ENCODE data around the gene PRCD. TPM values are rescaled to one million over a fixed set of nuclear protein-coding genes. Genes with fewer than 3 reads are reported as not detected.
A peak's percentile ranks its signal among the peaks of the same experiment; 100 is the strongest.

Gene PRCD
- polyA plus RNA-seq, 3 donors: 3.0 to 6.0 (median 3.9) TPM

DNA sequence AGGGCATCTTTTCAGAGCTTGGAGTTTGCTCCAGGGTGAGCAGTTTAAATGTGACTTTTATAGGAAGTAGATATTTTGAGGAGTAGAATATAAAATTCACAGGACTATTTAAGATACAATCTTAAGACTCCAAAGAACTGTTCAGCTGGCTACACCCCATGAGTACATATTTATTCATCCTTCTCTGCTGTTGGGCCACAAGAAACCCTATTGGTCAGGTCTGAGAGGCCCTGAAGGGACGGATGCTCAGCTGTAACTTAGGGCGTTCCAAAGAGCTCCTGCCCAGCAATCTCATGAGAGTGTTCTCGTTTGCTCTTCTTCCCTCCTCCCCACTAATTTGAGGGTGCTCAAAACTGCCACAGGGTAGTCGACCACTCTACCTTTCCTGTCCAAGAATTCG, 38.5 kb downstream of the PRCD start:
- no peak for DNase-seq (ENCODE audit: extremely low read depth in 1 of 11, low read depth in 9 of 11, low spot score in 4 of 11)

DNA sequence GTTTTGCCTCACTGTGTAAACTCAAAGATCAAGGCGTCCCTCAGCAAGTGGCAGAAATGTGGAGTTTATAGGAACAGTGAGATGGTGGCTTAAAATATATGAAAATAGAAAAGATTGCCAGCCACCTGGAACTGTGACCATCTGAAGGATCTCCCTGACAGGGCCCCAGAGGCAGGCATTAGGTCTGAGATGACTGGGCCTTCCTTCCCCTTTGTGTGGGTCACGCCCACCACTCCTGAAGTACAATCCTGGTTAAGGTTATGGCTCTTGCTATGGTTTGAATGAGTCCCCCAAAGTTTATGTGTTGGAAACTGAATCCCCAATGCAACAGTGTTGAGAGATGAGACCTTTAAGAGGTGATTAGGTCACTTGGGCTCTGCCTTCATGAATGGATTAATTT, 39.4 kb downstream of the PRCD start:
- no peak for DNase-seq (ENCODE audit: extremely low read depth in 1 of 11, low read depth in 9 of 11, low spot score in 4 of 11)

DNA sequence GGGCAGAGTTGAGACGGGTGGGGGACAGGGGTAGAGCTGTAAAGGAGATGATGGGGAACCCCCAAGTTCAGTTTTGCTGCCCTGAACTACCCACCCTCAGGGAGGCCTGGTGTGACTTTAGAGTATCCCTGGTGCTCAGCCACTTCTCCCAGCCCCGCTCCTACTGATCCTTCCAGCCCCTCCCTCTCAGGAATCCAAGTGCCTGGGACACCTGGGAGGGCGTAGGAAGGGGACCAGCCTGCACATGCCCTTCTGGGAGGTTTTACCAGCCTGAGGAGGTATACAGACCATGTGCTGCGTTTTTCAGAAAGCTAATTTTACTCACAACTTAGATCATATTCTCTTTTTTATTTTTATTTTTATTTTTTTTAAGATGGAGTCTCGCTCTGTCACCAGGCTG, 41.7 kb downstream of the PRCD start:
- no peak for DNase-seq (ENCODE audit: extremely low read depth in 1 of 11, low read depth in 9 of 11, low spot score in 4 of 11)

DNA sequence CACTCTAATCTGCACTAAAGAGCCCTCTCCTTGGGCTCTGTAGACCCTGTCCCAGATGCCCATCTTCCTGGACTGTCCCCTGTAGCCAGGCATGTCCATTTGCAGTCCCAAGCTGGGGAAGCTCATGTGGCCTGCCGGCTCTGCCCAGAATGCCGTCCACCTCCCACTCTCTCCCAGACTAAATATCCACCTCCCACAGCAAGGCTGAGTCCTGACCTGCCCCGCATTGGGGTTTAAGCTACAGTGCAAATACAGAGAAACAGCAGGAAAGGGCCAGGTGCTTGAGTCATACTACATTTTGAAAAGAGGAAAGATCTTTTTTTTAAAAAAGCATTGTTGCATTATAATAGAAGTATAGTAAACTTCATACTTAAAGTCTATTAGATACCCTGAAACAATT, 42.8 kb downstream of the PRCD start:
- DNase-seq (ENCODE audit: extremely low read depth in 1 of 11, low read depth in 9 of 11, low spot score in 4 of 11): no peak

DNA sequence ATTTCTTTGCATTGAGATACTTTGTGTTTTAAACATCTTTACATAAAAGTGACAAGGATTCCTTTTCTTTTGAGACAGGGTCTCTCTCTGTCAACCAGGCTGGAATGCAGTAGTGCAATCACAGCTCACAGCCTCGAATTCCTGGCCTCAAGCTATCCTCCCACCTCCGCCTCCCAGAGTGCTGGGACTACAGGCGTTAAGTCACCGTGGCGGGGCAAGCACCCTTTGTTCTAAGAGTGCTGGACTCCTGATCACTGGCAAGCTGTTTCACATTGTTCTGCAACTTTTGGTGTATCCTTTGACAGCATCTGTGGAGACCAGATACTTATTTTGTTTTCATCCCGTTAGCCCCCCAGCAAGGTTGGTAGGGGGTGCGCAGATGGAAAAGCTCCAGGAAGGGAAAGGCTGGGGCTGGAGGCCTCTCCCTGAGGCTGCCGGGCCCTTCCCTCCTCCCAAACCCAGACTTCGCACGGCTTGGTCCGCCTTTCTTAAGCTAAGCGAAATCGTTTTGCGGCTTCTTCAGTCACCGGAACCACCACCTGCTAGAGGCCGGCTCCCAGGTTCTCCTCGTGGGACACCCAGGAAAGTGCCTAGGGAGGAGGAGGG, 44.7 kb downstream of the PRCD start:
- DNase-seq (ENCODE audit: extremely low read depth in 1 of 11, low read depth in 9 of 11, low spot score in 4 of 11): no peak

DNA sequence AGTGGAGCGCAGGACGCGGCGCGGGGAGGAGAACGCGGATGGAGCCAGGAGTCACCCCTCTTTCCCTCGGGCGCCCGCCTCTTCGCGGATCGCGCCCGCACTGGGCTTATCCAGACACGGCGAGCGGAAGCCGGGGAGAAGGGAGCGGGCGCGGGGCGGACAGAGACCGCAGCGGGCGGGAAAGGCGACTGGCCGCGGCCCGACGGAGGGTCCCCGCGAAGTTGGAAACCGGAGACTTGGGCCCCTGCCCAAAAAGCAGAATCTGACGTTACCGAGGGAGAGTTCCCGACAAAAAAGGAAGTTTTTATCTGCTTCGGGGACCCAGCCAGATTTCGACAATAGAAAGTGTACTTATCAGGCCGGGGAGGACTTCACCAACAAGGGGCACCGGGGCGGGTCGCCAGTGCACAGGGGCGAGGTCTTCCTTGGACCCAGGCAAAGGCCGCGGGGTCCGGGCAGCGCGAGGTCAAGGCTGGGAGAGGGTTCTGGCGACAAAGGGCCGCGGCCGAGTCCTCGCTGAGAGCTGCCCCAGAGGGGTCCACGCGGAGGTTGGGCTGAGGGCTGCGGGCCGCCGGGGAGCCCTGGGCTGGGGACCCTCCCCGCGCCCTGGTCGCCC, 45.3 kb downstream of the PRCD start:
- DNase-seq (ENCODE audit: extremely low read depth in 1 of 11, low read depth in 9 of 11, low spot score in 4 of 11): no peak

DNA sequence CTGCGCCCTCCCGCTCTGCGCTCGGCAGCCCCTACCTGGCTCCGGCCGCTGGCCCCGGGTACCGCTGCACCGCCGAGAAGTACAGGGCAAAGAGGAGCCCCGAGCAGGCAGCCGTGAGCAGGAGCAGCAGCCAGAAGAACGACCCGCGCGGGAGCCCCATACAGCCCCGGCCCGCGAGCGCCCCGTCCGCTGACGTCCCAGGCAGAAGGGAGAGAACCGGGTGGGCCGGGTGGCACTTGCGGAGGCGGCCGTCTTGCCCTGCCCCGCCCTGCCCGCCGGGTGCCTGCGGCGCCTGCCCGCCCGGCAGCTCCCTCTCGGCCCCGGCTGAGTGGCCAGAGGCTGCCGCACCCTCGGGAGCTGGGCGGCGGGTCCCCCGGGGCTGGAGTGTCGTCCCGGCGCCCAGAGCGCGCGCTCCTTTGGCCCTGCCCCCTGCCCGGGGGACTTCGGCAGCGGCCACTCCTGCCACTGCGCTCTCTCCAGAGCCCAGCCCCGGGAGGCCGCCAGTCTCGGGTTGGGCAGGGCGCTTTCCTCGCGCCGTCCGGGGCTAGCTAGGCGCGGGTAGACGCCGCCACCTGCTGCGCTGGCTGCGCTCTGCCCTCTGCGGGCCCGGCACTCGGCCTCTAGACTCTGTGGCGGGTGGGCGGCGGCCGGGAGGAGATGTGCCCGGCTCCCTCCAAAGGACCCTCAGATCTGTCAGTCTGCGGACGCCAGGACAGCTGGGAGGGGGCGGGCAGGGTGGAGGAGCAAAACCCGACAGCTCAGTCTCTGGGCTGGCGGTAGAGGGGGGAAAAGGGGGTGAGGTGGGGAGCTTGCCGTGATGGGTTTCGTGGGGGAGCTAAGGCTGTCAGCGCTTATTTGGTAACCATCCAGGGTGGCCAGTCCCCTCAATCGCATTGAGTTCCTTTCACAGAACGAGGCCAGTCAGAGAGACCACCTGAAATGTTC, 46.1 kb downstream of the PRCD start, which contains the start of gene ST6GALNAC2:
ST6GALNAC2 (minus strand) TSS at position 212 of the 945 bp plus-strand sequence; CDS start at position 160, 52 bp downstream.
- peak in 4 of 11 donors; percentile 42 to 60 (median 58) for DNase-seq (ENCODE audit: extremely low read depth in 1 of 11, low read depth in 9 of 11, low spot score in 4 of 11)

DNA sequence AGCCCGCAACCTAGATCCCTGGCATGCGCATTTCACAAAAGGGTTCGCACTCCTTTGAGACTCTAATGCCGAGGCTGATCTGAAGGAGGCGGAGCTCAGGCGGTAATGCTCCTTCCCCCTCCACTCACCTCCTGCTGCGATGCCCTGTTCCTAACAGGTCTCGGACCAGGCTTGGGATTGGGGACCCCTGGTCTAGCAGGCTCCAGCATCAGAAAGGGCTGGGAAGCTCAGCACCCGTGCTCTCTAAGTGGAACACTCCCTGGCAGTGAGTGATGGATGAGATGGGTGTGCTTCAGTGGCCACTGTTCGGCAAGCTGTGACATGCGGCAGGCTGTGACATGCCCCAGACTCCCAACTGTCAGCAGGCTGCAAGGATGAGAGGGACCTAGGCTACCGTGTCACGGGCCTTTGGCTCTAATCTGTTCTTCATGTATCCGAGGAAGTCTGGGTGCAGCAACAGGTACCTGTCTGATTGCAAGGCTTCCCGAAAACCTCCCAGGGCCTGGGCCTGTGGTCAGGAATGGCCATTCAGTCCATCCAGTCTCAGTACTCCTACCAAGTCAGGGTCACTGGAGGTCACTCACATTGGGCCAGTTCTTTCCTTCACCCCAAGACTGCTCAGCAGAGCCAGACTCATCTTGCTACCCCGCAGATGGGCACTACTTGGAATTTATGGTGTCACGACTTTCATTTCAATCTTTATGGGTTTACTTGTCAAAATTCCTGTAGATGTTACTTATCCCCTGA, 47.1 kb downstream of the PRCD start:
- no peak for DNase-seq (ENCODE audit: extremely low read depth in 1 of 11, low read depth in 9 of 11, low spot score in 4 of 11)

DNA sequence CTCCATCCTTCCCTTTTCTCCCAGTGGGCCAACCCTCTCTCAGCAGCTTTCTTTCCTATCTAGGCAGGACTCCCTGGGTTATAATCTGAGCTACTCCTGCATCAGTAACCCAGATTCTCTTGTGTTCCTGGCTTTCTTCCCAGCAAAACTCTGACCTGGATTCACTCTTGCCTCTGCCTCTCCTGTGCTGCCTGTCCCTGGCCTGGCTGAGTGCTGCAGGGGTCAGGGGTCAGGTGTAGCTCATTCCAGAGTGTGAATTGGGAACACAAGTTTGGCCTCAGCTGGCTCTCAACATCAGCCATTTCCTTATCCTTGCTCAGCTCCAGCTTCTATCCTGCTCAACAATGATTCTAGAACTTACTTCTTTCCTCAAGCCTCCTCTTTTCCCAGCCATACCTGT, 48.3 kb downstream of the PRCD start:
- DNase-seq (ENCODE audit: extremely low read depth in 1 of 11, low read depth in 9 of 11, low spot score in 4 of 11): no peak

DNA sequence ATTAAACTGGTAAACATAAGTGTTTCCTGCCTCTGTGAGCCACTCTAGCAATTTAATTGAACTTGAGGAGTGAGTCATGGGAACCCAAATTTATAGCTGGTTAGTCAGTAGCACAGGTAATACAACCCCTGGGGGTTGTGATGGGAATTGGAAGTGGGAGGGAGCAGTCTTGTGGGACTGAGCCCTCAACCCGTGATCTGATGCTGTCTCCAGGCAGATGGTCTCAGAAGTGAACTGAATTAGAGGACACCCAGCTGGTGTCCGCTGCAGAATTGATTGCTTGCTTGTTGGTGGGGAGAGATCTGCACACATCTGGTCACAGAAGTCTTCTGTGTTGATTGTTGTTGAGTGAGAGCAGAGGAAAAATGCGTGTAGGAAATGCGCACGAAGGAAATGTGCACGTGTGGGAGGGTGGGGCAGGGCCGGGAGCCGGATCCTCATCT, 53.6 kb downstream of the PRCD start:
- DNase-seq (ENCODE audit: extremely low read depth in 1 of 11, low read depth in 9 of 11, low spot score in 4 of 11): no peak

DNA sequence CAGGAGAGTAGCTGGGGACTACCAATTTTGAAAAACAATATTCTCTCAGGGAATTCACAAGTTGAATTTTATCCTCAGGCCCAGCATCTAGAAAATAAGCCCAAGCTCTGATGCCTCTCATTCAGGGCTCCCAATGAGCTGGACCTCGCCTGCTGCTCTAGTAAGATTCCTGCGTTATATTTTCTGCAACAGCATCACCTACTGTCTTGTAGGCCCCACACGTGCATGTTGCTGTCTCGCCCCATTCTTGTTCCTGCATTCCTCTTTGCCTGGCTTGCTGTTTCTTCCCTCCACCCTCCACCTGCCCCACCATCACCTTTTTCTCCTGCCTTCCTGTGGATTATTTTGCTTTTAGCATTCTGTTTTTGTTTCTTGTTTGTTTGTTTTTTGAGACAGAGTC, 54.1 kb downstream of the PRCD start:
- no peak for DNase-seq (ENCODE audit: extremely low read depth in 1 of 11, low read depth in 9 of 11, low spot score in 4 of 11)

DNA sequence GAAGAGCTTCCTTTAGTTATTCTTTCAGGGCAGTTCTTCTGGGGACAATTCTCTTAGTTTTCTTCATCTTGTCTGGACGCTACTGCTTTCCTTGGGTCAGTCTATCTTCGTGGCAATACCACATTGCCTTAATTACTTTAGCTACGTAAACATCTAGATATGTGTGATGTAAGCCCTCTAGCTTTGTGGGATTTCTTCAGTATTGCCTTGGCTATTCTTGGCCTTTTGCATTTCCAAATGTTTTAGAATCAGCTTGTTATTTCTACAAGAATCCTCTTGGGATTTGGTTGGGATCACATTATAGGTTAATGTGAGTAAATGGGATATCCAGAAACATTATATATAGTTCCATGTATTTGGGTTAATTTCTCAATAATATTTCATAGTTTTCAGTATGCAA, 54.8 kb downstream of the PRCD start:
- DNase-seq (ENCODE audit: extremely low read depth in 1 of 11, low read depth in 9 of 11, low spot score in 4 of 11): no peak

Other genes with a start within 250 kb of the PRCD start
- gene QRICH2, start 231.8 kb upstream of the PRCD start, polyA plus RNA-seq (ENCODE audit: insufficient read length in 3 of 3): 1 to 10 TPM; 6.2 to 9.5 (median 7.4) TPM
- 10 to 100 TPM; 76.1 to 83.6 (median 80.2) TPM for gene PRPSAP1, start 186.1 kb upstream of the PRCD start, polyA plus RNA-seq (ENCODE audit: insufficient read length in 3 of 3)
- gene SPHK1, start 155.4 kb upstream of the PRCD start, polyA plus RNA-seq (ENCODE audit: insufficient read length in 3 of 3): 1 to 10 TPM; 2.4 to 3.8 (median 3.5) TPM
- 10 to 100 TPM; 26.4 to 31.8 (median 28.6) TPM for gene UBE2O, start 86.9 kb upstream of the PRCD start, polyA plus RNA-seq (ENCODE audit: insufficient read length in 3 of 3)
- under 1 TPM; 0.12 to 0.37 (median 0.29) TPM for gene AANAT, start 72.4 kb upstream of the PRCD start, polyA plus RNA-seq (ENCODE audit: insufficient read length in 3 of 3)
- 10 to 100 TPM in 1 of 3 donors, 1 to 10 TPM in 2; 5.0 to 11.0 (median 8.5) TPM for gene RHBDF2, start 38.6 kb upstream of the PRCD start, polyA plus RNA-seq (ENCODE audit: insufficient read length in 3 of 3)
- 10 to 100 TPM; 10.4 to 15.7 (median 14.6) TPM for gene CYGB, start 2.3 kb upstream of the PRCD start, polyA plus RNA-seq (ENCODE audit: insufficient read length in 3 of 3)
- gene ST6GALNAC2, start 45.8 kb downstream of the PRCD start, polyA plus RNA-seq (ENCODE audit: insufficient read length in 3 of 3): 1 to 10 TPM; 5.8 to 9.9 (median 9.8) TPM
- gene ST6GALNAC1, start 103.7 kb downstream of the PRCD start, polyA plus RNA-seq (ENCODE audit: insufficient read length in 3 of 3): under 1 TPM; 0.09 to 0.57 (median 0.30) TPM
- gene MXRA7, start 170.9 kb downstream of the PRCD start, polyA plus RNA-seq (ENCODE audit: insufficient read length in 3 of 3): 100 to 1,000 TPM; 102 to 112 (median 106) TPM
- gene JMJD6, start 186.6 kb downstream of the PRCD start, polyA plus RNA-seq (ENCODE audit: insufficient read length in 3 of 3): 10 to 100 TPM; 20.6 to 24.3 (median 23.2) TPM
- 10 to 100 TPM; 39.1 to 45.1 (median 40.8) TPM for gene METTL23, start 186.8 kb downstream of the PRCD start, polyA plus RNA-seq (ENCODE audit: insufficient read length in 3 of 3)
- 100 to 1,000 TPM; 344 to 434 (median 371) TPM for gene SRSF2, start 197.3 kb downstream of the PRCD start, polyA plus RNA-seq (ENCODE audit: insufficient read length in 3 of 3)
- 10 to 100 TPM; 25.4 to 28.6 (median 27.6) TPM for gene MFSD11, start 198.1 kb downstream of the PRCD start, polyA plus RNA-seq (ENCODE audit: insufficient read length in 3 of 3)

All from renal cortex interstitium (tissue), 11 donors.